GM19467 (cell line): ENCODE data around the gene ZNF112.
"Not testable (repeated sequence)": the region's sequence is repeated elsewhere in the genome, so short reads cannot be mapped to it uniquely, and the experiment has no call there.

Source experiments
- ATAC-seq: cut with Tn5 transposase; IDR thresholded peaks from one replicate; pipeline ENCODE4 v1.9.1; 2021; ENCODE audit warnings: mild to moderate bottlenecking, moderate library complexity; ENCODE audit not compliant: unreplicated experiment

ZNF112 gene

GRCh38 chr19:44356383-44357111 is at the start of gene ZNF112:
TSS of gene ZNF112 (minus strand) at chr19:44356680. CDS start at chr19:44340539, 16,141 bp downstream.
- no peak for ATAC-seq

GRCh38 chr19:44401139-44402115 is 44.9 kb upstream of the ZNF112 start, which contains the start of gene ZNF285:
TSS of gene ZNF285 (minus strand) at chr19:44401608. CDS start at chr19:44397213, 4,395 bp downstream.
- ATAC-seq = no peak

- not testable (repeated sequence) for ATAC-seq
These were observed 32.8 kb upstream of the ZNF112 start for GRCh38 chr19:44389268-44389667.

- ATAC-seq = no peak
These were observed 18.3 kb upstream of the ZNF112 start for GRCh38 chr19:44374789-44375188.

GRCh38 chr19:44371815-44372480 is 15.5 kb upstream of the ZNF112 start:
- ATAC-seq = no peak

- no peak for ATAC-seq
These were observed 10.5 kb upstream of the ZNF112 start for GRCh38 chr19:44367024-44367423.

- no peak for ATAC-seq
These were observed 9.9 kb downstream of the ZNF112 start for GRCh38 chr19:44346556-44346955.

- no peak for ATAC-seq
These were observed 10.5 kb downstream of the ZNF112 start for GRCh38 chr19:44345959-44346358.

- ATAC-seq = no peak
These were observed 12.2 kb downstream of the ZNF112 start for GRCh38 chr19:44344255-44344654.

GRCh38 chr19:44341794-44342193 is 14.7 kb downstream of the ZNF112 start:
- no peak for ATAC-seq

- not testable (repeated sequence) for ATAC-seq
These were observed 21.8 kb downstream of the ZNF112 start for GRCh38 chr19:44334639-44335038.

- no peak for ATAC-seq
These were observed 24.3 kb downstream of the ZNF112 start for GRCh38 chr19:44332145-44332544.

- no peak for ATAC-seq
These were observed 40.6 kb downstream of the ZNF112 start for GRCh38 chr19:44315883-44316282.

- ATAC-seq = no peak
These were observed 43.2 kb downstream of the ZNF112 start for GRCh38 chr19:44313231-44313630.

- no peak for ATAC-seq
These were observed 48.5 kb downstream of the ZNF112 start for GRCh38 chr19:44308011-44308410.

GRCh38 chr19:44306283-44306682 is 50.2 kb downstream of the ZNF112 start:
- ATAC-seq = no peak

GRCh38 chr19:44305457-44305856 is 51.0 kb downstream of the ZNF112 start:
- no peak for ATAC-seq

- peak; percentile 90 for ATAC-seq
These were observed 51.8 kb downstream of the ZNF112 start, which contains the start of gene ZNF235 for GRCh38 chr19:44304659-44305193. TSS of gene ZNF235 (minus strand) at chr19:44305025. CDS start at chr19:44303404, 1,621 bp downstream.

- ATAC-seq = no peak
These were observed 52.4 kb downstream of the ZNF112 start for GRCh38 chr19:44303976-44304568.

GRCh38 chr19:44303320-44303719 is 53.2 kb downstream of the ZNF112 start:
- no peak for ATAC-seq
